Stimulated activated CD4-positive, alpha-beta T cell treated with anti-CD3 and anti-CD28 coated beads, Interleukin-12 subunit alpha, Interleukin-12 subunit beta, amount 100 ng/mL, for 48 hours (primary cell): ENCODE data around the gene NT5C1A.

Experiments used
- DNase-seq, 3 donors: peaks; one replicate each; pipeline ENCODE4 v3.0.0-alpha.2; 2020; ENCODE audit warnings: low read depth in 2 of 3, low spot score in 1 of 3

Gene NT5C1A

GRCh38 chr1:39662861-39663260 lies 9.0 kb downstream of the NT5C1A start:
- DNase-seq, result no peak

- no peak for DNase-seq
Measured at GRCh38 chr1:39659538-39659937, 12.4 kb downstream of the NT5C1A start.

GRCh38 chr1:39659110-39659509 lies 12.8 kb downstream of the NT5C1A start:
- DNase-seq, result no peak

DNA sequence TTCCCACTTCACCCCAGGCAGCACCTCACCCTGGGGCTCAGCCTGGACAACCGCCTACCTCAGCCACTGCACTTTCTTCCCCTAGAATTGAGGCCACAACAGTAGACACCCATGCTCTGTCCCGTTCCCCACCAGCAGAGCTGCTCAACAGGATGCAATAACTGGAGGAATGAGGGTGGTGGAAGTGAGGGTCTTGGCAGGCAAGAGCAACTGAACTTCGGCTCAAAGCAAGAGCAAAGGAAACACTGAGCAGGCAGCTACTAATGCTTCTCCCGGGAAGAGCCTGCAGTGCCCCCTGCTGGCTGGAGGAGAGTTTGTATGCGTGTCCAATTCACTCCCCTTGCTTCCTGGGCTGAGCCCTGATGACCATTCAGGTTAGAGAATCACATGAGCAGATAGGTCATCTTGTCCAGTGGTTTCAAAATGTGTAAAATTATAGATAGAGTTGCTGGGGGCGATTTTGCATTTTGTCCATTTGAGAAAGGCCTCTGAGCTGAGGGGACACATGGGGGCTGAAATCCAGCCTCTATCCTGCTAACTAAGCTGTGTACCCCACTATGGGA lies 13.9 kb downstream of the NT5C1A start:
- DNase-seq, result peak; percentile 45 to 71 (median 58)

- DNase-seq, result no peak
Measured at GRCh38 chr1:39657402-39657801, 14.5 kb downstream of the NT5C1A start.

- no peak for DNase-seq
Measured at GRCh38 chr1:39656391-39656790, 15.5 kb downstream of the NT5C1A start.

DNA sequence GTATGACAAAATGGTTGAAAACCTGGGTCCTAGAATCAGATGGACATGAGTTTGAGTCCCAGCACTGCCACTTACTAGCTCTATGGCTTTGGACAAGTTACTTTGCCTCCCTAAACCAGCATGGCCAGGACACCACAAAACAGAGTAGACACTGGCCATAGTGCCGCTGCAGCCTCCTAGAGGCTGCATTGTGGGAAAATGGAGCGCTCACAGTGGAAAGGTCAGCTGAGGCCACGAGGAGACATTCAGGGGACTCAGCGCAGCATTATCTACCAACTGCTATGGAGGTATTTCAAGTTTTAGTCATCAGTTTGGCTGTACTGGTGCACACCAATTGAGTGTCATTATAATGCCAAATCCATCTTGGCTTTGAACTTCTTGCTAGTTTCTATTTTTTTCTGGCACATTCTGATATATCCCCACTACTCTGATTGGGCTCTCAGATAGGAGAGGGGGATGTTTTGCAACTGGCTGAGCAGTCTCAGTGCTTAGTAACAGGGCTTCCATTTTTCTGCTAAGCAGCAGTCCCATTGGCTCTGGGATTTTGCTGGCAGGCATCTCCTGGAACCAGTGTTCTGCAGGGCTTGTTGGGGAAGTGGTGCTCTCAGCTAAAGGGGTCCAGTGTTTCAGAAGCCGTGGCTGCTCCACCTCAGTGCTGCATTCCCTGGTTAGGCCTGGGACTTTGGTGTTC lies 16.2 kb downstream of the NT5C1A start:
- DNase-seq, result no peak

GRCh38 chr1:39654291-39654690 lies 17.6 kb downstream of the NT5C1A start:
- no peak for DNase-seq

GRCh38 chr1:39653546-39654031 lies 18.3 kb downstream of the NT5C1A start:
- peak; percentile 65 to 68 (median 66) for DNase-seq

DNA sequence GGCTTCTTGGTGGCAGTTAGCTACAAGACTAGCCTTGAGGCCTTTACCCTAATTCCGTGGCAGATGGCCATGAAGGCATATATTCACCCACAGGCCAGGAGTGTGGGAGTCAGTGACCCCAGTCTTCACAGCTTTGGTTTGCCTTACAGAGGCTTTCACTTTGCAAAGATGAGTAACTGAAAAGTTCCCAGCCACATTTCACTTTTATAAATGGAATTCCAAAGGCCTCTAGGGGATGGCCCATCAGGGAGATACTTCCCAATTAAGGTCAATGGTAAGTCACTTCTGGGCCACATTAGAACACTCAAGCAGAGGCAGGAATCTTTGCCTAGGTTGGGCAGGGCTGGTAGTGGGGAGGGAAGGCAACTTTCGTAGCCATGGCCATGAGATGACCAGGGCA lies 19.4 kb downstream of the NT5C1A start:
- no peak for DNase-seq

DNA sequence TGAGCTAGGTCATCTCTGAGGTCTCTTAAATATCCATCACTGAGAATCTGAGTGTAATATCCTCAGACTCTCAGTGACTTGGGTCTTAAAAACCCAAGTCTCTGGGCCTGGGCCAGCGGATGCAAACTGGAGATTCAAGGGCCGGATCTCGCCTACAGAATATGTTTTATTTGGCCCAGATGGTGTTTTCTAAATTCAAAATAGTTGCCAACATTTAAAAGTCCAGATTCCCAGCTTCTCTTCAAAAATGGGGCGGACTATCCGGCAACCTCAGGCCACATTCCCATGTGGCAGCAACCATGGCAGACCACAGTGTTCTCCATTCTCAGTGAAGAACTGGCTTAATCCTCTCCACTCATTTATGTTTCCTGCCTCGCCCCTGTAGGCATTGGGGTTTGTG lies 19.8 kb downstream of the NT5C1A start:
- DNase-seq, result no peak

- DNase-seq, result no peak
Measured at GRCh38 chr1:39650431-39650830, 21.5 kb downstream of the NT5C1A start.

DNA sequence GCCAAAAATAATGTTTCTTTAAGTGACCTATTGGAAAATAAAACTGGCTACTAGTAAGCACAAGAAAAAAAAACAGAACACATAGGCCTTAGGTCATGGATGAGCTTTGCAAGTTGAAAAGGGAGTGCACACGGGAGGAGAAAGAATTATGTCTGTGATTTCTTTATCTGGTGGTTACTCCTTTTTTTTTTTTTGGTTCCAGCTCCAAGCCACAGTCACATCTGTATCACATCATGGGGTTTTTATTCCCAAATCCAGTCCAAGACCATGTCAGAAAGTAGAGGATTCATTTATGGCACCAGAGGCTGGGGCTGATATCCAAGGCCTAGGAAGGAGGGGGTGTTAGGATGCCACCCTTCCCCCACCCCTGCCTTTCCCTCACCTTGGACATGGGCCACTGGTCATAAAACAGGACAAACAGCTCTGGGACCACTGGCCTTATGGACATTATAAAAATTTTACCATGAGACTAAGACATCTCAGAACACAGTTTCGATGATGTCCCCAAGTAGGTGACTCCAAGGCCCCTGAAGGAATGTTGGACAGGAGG lies 22.2 kb downstream of the NT5C1A start:
- no peak for DNase-seq

GRCh38 chr1:39648496-39648895 lies 23.4 kb downstream of the NT5C1A start:
- no peak for DNase-seq

GRCh38 chr1:39647247-39647646 lies 24.7 kb downstream of the NT5C1A start:
- no peak for DNase-seq

GRCh38 chr1:39646232-39647081 lies 25.4 kb downstream of the NT5C1A start:
- no peak for DNase-seq

GRCh38 chr1:39645411-39646043 lies 26.4 kb downstream of the NT5C1A start:
- DNase-seq, result no peak

DNA sequence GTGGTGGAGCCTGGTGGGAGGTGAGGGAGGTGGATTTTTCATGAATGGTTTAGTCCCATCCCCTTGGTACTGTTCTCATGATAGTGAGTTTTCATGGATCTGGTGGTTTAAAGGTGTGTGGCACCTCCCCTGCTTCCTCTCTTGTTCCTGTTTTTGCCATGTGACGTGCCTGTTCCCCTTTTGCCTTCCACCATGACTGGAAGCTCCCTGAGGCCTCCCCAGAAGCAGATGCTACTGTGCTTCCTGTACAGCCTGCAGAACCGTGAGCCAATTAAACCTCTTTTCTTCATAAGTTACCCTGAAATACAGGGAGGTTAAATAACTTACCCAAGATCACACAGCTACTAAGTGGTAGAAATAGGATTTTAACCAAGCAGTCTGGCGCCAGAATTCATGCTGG lies 28.2 kb downstream of the NT5C1A start:
- no peak for DNase-seq

GRCh38 chr1:39642796-39643195 lies 29.1 kb downstream of the NT5C1A start:
- DNase-seq, result no peak

DNA sequence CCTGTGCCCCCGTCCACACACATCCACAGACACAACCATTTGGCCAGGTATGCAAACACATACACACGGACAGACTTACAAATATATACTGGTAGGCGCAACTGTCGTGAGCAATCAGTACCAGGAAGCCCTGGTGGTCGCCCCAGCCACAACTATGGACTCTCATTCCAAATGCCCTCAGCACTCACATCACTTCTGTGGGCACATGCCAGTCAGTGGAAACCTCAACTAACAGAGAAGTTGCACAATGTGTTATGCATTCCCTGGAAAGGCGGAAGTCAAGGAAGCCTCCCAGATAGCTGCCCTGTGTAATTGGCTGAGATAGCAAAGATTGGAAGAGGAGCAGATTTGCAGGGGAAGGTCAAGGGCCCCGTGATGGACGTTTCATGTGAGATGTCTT lies 31.0 kb downstream of the NT5C1A start:
- DNase-seq, result no peak
